Skin of body (tissue), 2 donors: Measurements from ENCODE around the gene HOXD10. TPM values are rescaled to one million over a fixed set of nuclear protein-coding genes. Genes with fewer than 3 reads are reported as not detected.

Source experiments
- DNase-seq: peaks from one replicate; lab custom pipeline; 2025; lab: John Stamatoyannopoulos, UW
- total RNA-seq: library from RNA; depleted of rRNA; stranded (reverse); fragments of >200 nt; gene quantifications from one replicate; pipeline ENCODE4 v1.2.3, GENCODE V29; 2014

Gene HOXD10
- total RNA-seq, 1 donor from 2014 or later, result 1.8 TPM

DNA sequence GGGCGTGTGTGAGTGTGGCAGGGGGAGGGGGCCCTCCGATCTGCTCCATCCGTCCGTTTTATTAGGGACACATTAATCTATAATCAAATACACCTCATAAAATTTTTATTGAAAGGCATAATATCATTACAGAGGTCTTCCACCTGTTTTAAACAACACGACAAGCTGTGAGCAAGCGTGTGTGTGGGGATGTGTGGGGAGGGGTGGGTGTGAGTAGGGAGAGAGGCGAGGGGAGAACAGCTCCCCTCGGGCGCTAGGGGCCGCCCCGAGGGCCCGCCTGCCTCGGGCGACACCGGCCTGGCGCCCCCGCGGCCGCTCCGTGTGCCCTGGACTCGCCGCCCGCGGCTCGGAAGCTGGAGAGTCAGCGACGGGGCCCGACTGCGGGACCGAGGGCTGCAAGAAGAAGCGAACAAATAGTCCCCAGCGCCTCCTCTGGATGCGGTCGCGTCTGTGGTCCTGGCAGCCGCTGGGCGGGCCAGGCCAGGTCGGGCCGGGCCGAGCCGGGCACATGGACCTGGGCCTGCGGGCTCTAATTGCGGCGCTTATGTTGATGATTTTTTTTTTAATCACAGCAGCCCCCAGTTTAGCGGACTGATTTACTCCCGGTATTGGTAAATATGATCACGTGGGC lies 5.6 kb downstream of the HOXD10 start:
- peak; percentile 62 for DNase-seq

DNA sequence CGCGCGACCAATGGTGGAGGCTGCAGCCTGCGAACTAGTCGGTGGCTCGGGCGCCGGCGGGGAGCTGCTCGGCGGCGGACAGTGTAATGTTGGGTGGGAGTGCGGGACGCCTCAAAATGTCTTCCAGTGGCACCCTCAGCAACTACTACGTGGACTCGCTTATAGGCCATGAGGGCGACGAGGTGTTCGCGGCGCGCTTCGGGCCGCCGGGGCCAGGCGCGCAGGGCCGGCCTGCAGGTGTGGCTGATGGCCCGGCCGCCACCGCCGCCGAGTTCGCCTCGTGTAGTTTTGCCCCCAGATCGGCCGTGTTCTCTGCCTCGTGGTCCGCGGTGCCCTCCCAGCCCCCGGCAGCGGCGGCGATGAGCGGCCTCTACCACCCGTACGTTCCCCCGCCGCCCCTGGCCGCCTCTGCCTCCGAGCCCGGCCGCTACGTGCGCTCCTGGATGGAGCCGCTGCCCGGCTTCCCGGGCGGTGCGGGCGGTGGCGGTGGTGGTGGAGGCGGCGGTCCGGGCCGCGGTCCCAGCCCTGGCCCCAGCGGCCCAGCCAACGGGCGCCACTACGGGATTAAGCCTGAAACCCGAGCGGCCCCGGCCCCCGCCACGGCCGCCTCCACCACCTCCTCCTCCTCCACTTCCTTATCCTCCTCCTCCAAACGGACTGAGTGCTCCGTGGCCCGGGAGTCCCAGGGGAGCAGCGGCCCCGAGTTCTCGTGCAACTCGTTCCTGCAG lies 6.3 kb downstream of the HOXD10 start, which contains the start of gene HOXD9:
TSS of gene HOXD9 (plus strand) at position 37 of the 728 bp plus-strand sequence. CDS start at position 87, 50 bp downstream.
- DNase-seq, result no peak

DNA sequence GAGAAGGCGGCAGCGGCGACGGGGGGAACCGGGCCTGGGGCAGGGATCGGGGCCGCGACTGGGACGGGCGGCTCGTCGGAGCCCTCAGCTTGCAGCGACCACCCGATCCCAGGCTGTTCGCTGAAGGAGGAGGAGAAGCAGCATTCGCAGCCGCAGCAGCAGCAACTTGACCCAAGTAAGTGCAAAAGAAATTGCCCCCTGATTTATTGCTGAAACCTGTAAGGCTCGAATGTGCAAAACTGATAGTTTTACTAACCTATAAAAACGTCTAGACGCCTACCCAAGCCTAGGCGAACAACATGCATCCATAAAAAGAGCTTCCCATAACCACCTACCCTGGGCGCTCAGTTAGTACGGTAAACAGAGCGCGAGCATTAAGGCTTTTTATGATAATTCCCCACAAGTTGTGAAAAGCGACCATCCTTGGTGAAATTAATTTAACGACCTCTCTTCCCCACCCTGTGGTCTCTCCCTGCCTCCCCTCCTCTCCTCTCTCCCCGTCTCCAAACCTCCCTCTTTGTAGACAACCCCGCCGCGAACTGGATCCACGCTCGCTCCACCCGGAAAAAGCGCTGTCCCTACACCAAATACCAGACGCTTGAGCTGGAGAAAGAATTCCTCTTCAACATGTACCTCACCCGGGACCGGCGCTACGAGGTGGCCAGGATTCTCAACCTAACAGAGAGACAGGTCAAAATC lies 7.0 kb downstream of the HOXD10 start:
- no peak for DNase-seq

DNA sequence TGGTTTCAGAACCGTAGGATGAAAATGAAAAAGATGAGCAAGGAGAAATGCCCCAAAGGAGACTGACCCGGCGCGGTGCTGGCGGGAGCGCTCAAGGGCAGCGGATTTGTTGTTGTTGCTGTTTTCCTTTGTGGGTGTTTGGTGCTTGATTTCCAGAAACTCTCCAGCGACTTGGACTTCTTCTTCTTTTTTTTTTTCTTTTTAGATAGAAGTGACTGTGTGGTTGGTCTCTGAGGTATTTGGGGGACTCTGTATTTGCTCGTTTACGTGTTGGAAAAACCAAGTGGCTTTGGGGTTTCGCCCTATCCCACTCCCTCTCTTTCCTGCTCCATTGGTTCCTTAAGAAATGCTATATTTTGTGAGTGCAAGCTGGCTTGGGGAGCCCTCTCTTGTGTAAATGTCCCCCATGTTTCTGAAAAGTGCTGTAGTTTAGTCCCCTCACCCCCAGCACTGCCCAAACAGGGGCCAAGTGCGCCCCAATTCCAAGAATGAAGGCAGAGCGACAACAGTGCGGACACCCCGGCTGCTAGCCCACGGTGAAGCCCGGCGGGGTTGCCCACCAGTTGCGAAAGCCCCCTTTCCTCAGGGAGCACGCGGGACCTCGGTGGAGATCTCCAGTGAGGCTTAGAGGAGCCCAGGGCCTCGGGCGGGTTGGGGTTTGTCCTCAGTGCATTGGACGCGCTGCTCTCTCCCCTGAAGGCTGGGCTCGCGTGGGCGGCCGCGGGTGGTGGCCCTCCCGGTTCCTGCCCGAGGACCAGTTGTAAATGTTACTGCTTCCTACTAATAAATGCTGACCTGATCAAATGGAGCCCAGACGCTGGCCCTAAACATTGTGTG lies 7.8 kb downstream of the HOXD10 start:
- no peak for DNase-seq

DNA sequence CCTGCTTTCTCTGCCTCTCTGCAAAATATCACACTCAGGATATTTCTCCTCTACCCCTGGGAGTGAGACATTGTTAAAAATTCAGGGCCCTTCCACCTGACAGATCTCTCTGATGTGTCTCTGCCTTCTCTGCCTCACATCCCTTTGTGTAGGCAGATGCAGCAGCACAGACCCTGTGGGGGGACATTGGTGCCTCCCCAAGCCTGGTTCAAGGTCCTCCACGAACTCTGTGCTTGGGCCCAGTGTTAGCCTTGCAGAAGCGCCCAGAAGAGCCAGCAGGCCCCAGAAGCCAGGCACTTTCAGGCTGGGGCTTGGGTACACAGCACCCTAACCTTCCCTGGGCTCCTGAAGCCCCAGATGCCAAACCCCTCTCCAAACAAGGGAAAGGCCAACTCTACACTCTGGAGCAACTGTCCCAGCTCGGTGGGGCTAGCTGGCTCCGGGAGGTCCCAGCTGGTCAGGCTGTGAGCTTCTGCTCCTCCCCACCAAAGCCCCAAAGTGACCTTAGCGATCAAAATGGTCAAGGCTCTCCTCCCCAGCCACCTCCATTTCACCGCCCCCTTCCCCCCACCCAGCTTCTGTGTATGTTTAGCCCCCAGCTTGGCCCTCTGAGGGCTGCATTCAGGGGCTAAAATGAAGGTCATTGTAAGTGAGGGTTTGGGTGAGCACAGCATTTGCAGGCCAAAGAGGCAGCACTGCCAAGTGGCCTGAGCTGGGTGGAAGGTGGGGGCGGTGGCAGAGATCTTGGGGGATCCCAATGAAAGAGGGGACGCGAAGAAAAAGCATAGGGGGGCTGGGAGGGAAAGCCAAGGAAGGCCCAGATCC lies 8.6 kb downstream of the HOXD10 start:
- DNase-seq, result no peak

DNA sequence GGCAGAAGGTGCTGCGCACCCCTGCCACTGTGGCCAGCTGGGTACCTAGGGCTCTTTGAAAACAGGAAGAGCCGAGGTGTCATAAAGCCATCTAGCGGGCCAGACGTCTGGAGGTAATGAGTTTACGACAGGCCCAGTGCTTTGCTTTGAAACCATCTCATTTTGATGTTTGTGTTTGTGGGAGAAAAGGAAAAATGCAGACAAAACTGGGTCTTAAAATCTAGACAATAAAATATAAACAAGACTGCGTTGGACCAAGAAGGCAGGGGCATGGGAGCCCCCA lies 9.1 kb downstream of the HOXD10 start:
- no peak for DNase-seq

DNA sequence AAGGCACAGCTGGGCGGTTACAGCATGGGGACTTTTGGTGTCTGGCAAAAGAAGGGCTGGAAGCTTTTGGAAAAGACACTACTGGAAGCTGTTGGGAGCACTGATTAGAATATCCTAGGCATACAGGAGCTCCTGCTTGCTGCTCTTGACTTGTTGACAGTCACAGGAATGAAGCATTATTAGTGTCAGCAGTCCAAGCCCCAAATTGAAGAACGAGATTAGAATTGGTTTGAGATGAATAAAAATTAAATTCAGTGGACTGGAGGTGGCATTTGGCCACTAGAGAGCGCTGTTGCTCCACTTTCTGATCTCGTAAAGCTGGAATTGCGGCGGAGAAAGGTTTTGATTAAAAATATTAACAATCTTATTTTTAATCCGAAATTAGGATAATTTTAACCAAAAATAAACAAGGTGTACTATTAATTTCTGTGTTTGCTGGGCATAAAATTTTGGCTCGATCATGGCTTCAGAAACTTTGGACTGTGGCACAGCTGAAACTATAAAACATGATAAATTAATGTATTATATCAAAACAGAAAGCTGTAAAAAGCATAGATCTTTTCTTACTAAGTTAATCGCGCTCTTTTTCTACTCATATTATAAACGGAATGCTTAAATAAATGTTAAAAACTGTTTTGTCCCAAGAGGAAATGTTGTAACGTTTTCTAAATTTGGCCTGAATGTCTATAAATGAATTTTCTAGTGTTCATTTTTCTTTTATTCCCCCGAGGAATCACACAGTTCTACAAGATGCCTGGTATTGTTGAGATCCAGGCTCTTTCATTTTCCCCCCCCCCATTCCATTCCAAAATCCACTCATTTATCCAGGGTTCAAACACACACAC lies 10.6 kb downstream of the HOXD10 start:
- DNase-seq, result peak; percentile 68

DNA sequence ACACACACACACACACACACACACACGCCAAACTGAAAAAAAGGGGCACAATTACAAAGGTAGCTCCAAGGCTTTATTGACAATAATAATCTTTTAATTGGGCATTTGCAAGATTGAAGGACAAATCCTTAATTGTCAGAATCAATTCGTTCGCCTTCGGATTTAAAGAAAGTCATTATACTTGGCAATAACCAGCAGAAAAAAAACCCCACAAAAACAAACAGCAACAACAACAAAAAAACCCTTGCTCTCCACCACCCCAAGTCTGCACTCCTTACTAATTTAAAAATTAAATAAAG lies 11.1 kb downstream of the HOXD10 start:
- DNase-seq, result peak; percentile 29

DNA sequence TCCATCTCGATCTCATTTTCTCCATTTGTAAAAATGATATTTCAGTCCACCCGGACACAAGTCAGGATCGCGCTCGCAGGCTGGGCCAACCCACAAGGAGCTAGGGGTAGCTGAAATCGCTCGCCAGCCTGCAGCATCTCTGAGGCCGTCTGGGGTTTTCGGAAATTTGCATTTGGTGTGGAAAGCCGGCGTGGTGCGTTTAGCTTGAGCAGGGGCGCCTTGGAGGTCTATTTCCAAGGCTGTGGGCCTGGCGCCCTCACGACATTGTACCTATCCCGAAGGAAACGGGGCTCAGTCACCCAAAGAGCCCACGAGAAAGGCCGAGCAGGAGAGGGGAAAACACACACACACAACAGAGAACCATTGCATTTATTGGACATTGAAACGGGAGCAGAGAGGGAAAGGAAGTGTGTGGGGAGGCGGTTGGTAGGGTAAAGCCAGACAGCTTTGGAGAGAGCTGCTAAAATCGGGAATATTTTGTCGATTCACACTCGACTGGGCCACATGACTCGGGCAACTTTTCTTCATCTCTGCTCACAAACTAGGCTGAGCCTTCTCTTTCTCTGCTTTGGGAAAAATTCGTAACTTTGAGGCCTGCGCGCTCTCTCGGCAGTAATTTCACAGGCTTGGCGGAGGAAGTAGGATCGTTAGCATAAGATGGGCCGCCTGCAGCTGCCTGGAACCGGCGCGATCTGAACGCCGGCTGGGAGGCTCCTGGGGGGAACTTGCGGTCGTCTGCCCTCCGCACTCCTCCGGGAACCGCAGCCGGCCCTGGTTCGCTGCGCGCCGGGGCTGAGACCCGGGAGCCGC lies 11.8 kb downstream of the HOXD10 start:
- DNase-seq, result no peak

DNA sequence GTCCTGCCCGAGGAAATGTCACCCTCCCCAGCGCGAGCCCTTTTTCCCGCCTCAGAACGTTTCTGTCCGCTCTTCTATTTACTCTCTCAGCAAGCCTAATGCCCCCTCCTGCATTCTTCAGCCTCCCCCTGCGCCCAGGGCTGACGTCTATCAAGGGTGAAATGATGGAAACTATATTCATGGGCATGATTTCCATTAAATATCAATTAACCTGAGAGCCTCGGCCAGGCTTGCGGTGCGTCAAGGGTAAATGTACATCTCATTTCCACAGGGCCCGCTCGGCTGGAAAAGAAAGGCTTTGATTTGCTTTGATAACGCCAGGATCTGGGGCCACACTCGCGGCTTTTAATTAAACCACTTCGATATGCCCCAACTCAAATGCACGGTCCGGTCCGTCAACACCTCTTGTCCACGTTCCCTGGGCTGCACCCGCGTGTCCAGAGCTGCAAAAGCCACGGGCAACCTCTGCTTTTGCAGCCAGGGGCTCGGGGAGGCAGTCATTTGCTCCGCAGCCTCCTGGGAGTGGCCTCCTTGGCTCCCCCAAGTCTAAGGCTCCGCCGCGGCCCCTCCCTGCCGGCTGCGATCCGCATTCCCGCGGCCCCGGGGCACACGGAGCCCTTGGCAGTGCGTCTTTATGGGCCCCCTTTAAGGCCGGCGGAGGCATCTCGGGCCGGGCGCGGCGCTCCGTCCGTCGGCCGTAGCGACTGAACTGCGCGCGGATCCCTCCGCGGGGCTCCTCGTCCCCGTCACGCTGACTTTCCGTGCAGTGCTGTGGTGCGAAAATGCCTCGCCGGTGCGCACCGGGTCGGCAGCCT lies 12.6 kb downstream of the HOXD10 start, which contains the start of gene HOXD8:
TSS of gene HOXD8 (plus strand) at position 724 of the 815 bp plus-strand sequence. CDS start 662 bp downstream, outside the sequence.
- DNase-seq, result peak; percentile 67

DNA sequence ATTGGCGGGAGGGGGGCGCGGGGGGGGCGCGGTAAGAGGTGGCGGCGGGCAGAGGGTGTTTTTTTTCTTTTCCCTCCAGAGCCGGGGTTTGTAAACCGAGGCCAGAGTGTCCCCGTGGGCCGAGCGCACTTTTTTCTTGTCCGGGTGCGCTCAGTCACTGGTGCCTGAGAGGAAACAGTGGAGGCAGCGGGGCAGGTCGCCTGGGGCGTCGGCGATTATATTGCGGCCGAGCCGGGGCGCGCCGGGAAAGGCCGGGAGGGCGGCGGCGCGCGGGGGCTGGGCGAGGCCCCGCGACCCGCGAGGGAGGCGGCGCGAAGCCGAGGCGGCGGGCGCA lies 13.2 kb downstream of the HOXD10 start:
- no peak for DNase-seq

DNA sequence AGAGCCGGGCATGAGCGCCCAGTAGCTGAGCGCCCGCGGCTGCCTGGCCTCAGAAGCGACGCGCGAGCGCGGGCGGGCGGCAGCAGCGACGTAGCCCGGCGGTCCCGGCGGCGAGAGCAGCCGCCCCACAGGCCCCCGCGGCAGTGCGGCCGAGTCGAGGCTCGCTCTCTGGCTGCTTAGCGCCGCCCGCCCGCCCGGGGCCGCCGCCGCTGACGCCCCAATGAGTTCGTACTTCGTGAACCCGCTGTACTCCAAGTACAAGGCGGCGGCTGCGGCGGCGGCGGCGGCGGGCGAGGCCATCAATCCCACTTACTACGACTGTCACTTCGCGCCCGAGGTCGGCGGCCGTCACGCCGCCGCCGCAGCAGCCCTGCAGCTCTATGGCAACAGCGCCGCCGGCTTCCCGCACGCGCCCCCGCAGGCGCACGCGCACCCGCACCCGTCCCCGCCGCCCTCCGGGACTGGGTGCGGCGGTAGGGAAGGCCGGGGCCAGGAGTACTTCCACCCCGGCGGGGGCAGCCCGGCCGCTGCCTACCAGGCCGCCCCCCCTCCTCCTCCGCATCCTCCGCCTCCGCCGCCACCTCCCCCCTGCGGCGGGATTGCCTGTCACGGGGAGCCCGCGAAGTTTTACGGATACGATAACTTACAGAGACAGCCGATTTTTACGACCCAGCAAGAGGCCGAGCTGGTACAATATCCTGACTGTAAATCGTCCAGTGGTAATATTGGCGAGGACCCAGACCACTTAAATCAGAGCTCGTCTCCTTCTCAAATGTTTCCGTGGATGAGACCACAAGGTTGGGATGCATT lies 13.8 kb downstream of the HOXD10 start:
- DNase-seq, result no peak

DNA sequence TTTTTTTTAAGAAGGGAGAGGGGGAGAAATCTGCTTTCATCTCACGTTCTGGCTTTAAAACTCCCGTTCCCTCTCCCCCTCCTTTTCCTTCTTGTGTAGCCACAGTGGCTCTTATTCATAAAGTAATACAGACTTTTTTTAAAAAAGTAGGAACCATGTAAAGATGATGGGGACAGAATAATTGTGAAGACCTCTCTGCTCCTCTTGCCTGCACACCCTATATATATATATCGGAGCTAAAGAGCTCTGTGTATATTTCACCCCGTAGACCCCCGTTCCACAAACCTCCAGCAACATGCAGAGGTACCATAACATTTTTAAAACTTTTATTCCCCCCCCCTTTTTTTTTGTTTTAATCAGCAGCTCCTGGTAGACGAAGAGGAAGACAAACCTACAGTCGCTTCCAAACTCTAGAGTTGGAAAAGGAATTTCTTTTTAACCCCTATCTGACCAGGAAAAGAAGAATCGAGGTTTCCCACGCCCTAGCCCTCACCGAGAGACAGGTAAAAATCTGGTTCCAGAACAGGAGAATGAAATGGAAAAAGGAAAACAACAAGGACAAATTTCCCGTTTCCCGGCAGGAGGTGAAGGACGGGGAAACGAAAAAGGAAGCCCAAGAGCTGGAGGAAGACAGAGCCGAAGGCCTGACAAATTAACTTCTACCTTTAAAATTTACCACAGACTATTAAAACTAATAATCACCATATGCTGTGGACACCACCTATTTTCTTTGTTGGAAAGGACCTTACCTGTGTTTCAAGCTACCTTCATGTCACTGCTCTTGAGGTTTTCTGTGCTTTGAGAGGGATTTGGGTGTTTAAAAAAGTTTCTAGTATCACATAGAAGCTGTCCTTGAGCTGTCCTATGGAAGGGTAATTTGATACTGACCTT lies 14.6 kb downstream of the HOXD10 start:
- DNase-seq, result no peak

DNA sequence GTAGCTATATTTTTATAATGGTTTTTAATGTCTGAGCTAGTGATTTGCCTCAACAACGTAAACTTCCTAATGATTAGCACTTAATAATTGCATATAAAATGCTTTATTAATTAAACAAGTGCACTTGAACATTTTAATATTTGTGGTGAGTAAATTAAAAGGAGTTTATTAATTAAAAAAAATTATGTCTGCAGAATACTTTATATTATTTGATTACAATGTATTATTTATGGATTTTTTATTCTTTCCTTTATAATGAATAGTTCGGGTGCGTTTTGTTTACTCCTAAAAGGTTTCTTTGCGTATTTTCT lies 15.2 kb downstream of the HOXD10 start:
- DNase-seq, result no peak

DNA sequence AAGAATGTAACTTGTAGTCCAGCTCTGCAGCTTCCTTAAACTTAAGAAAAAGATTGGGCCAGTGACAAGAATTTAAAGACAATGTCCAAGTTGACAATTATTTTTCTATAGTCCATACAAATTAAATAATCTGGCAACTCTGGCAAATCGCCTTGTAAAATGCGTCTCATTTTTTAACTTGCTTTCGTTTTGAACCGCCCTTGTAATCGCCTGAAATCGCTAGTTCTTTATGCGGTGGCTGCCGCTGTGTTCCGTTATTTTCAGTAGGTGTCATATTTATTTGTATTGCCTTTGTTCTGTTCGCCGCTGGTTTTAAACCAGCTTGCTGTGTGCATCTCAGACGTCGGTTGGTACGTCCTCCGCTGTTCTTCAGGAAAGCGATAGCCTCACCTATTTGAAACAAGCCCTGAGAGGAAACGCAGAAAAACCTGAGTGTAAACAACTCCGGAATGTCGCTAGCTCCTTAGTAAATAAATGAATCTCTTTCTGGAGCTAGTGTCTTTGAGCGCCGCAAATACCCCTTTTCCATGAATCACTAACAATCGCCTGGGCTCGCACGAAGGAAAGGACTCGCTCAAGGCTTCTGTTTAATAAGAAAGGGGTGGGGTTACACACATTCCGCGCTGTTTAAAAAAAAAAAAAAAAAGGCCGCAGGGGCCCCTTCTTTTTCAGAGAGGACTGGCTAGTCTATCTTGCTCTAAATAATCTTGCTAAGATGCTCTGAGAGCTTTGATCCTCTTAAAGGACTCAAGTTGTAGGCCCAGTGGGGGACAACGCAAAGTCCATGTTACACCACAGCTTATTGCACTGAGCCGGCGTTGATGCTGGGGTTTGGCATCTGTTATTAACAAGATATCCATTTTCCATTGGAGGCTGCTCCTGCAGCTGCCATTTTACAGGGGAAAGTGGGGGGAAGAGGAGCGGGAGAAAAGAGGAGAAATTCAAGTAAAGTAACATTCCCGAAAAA lies 15.9 kb downstream of the HOXD10 start:
- no peak for DNase-seq

DNA sequence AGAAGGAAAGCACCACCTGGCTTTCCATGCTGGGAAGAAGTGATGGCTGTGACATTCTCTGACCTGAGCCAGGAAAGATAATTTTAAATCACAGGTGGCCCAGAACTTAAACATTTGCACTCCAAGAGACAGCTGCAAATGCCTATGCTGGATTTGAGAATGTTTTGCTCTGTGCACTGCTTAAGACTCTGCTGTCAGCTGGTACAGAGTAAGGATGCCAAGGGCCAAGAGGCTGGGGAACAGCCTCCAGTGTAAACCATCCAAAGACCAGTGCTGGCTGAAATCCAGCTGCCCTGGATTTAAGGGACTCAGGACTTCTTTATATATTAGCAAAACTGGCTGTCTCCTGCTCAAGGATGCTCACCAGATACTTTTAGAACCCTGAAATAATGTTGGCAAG lies 16.8 kb downstream of the HOXD10 start:
- DNase-seq, result no peak
